NCI-H2171 (cell line): ENCODE data around the gene NIM1K.
"Not testable (repeated sequence)": the region's sequence is repeated elsewhere in the genome, so short reads cannot be mapped to it uniquely, and the experiment has no call there.

ENCODE experiments used
- DNase-seq: peaks from one replicate; lab custom pipeline; 2025; lab: John Stamatoyannopoulos, UW

NIM1K gene

GRCh38 chr5:43190755-43191603, 1.0 kb upstream of the NIM1K start:
- DNase-seq: no peak

GRCh38 chr5:43192558-43193180, 644 bp downstream of the NIM1K start:
- peak; percentile 19 for DNase-seq

- no peak for DNase-seq
These were observed 1.3 kb downstream of the NIM1K start for GRCh38 chr5:43193181-43193893.

- DNase-seq: no peak
These were observed 1.9 kb downstream of the NIM1K start for GRCh38 chr5:43193894-43194265.

GRCh38 chr5:43195670-43196265, 3.7 kb downstream of the NIM1K start:
- DNase-seq: no peak

- DNase-seq: no peak
These were observed 5.5 kb downstream of the NIM1K start for GRCh38 chr5:43197535-43197934.

GRCh38 chr5:43201442-43201841, 9.4 kb downstream of the NIM1K start:
- not testable (repeated sequence) for DNase-seq

- no peak for DNase-seq
These were observed 10.4 kb downstream of the NIM1K start for GRCh38 chr5:43202380-43202779.

GRCh38 chr5:43203373-43203772, 11.3 kb downstream of the NIM1K start:
- DNase-seq: no peak

- no peak for DNase-seq
These were observed 12.9 kb downstream of the NIM1K start for GRCh38 chr5:43204958-43205357.

- no peak for DNase-seq
These were observed 15.6 kb downstream of the NIM1K start for GRCh38 chr5:43207601-43208000.

GRCh38 chr5:43208658-43209057, 16.6 kb downstream of the NIM1K start:
- DNase-seq: no peak

GRCh38 chr5:43209060-43209459, 17.0 kb downstream of the NIM1K start:
- DNase-seq: no peak

GRCh38 chr5:43209833-43210232, 17.8 kb downstream of the NIM1K start:
- no peak for DNase-seq

GRCh38 chr5:43210570-43210969, 18.5 kb downstream of the NIM1K start:
- DNase-seq: no peak

- no peak for DNase-seq
These were observed 21.9 kb downstream of the NIM1K start for GRCh38 chr5:43213951-43214350.

GRCh38 chr5:43215073-43215631, 23.1 kb downstream of the NIM1K start:
- DNase-seq: no peak

- DNase-seq: no peak
These were observed 24.9 kb downstream of the NIM1K start for GRCh38 chr5:43216941-43217340.

GRCh38 chr5:43219120-43219519, 27.1 kb downstream of the NIM1K start:
- no peak for DNase-seq

GRCh38 chr5:43221502-43221901, 29.5 kb downstream of the NIM1K start:
- DNase-seq: no peak

GRCh38 chr5:43225649-43226245, 33.7 kb downstream of the NIM1K start:
- DNase-seq: no peak

- no peak for DNase-seq
These were observed 35.6 kb downstream of the NIM1K start for GRCh38 chr5:43227655-43228054.
